GM18907 (cell line): ENCODE measurements around the gene DCST2.
A peak's percentile ranks its signal among the peaks of the same experiment; 100 is the strongest.
"Not testable (repeated sequence)": the region's sequence is repeated elsewhere in the genome, so short reads cannot be mapped to it uniquely, and the experiment has no call there.

Experiments used
- ATAC-seq: cut with Tn5 transposase; IDR thresholded peaks from one replicate; pipeline ENCODE4 v1.9.1; 2021; ENCODE audit warnings: mild to moderate bottlenecking, moderate library complexity; ENCODE audit not compliant: unreplicated experiment

The DCST2 gene

DNA sequence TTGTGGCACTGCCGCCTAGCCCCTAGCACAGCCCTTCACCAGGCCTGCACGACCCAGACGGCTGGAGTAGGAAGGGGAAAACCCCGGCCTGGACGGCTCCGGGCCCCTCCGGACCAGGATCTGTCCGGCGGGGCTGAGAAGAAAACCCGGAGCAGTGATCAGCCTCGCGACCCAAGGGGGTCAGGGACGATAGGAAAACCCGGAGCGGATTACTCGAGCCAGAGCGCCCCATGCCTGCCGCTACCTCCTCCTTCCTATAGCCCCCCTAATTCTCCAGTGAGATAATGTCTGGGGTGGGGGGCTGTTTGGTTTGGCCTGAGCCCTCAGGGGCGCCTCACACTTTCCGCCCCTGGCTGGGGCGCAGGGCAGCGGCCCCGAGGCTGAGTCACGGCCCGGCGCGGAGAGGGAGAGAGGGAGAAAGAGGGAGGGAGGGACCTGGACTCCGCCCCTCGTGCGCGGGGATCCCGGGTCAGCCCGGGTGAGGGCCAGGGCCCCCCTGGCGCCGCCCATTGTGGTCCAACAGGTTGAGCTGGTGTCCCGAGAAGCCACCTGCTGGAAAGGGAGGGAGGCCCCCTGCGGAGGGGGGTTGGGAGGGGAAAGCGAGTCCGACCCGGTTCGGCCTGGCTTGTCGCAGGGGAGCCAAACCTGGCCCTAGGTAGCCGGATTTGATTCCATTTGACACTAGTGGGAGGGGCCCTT, 32.7 kb downstream of the DCST2 start:
- ATAC-seq: peak; percentile 39

DNA sequence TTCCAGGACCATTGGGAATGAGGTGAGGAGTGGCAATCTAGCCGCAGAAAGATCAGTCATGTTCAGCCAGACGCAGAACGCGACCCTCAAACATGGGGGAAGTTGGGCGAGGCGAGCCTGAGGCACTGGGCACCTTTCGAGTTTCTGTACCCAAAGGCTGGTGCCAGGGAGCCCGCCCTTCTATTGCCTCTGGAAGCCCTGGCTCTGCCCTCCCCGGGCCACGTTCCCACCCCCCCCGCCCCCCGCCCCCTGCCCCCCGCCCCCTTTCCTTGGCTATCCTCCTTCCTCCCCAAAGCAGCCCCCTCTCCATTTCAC, 33.2 kb downstream of the DCST2 start:
- no peak for ATAC-seq

DNA sequence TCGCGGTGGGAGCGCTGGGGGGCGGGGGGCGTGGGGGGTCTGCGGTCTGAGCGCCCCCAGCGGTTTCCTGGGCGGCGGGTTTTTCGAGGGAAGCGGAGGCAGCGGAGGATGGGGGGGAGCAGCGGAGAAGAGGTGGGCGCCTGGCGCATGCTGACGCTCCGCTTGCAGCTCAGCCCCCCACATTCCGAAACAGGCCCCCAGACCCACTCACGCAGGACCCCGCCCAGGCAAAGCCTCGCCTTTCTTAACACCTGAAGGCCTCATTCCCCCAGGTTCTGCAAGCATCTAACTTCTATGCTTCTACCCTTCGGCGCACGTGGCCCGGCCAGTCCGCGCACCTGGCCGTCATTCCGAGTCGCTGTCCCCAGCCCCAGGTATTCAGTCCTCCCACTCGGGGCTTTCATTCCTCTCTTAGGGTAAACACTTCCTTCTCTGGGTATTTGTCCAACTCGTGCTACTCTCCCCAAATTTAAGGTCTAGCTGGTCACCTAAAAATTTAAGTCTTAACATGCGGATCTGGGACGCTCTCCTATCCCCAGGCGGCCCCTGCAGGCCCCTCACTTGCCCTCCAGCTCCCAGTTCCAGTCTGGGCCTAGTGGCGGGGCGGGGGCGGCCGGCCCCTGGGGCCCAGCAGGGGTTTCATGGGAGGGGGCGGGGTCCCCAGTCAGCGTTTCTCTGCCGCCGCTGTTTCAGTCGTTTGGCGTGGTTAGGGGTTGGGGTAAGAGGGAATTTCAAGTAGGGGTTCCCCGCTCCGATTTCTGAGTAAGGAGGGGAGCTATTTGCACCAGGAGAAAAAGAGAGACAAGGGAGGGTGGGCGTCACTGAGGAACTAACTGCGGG, 33.8 kb downstream of the DCST2 start:
- ATAC-seq: no peak

DNA sequence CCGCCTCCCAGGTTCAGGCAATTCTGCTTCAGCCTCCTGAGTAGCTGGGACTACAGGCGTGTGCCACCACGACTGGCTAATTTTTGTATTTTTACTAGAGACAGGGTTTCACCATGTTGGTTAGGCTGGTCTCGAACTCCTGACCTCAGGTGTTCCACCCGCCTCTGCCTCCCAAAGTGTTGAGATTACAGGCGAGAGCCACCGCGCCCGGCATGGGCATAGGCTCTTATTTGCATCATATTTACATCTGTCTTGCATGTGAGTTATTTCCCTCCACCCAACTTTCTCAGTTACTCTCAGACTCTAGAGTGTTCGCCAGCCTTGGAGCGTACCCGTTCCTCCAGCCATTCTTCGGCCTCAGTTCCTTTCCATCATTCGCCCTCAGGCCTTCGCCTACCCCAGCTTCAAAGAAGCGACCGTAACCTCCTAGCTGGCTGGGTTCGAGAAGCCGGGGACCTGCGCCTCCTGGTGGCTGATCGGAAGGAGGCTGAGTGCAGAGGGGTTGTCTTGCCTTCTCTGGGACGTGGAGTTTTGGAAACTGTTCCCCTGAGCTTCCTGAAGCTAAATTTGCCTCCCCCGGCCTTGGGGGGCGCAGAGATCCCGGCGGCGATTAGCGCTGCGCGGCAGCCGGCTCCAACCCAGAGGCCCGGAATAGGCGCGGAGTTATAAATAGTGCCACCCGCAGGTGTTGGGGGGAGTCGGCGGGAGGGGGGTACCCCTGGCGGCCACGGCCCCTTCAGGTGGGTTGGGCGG, 34.6 kb downstream of the DCST2 start:
- ATAC-seq: no peak

DNA sequence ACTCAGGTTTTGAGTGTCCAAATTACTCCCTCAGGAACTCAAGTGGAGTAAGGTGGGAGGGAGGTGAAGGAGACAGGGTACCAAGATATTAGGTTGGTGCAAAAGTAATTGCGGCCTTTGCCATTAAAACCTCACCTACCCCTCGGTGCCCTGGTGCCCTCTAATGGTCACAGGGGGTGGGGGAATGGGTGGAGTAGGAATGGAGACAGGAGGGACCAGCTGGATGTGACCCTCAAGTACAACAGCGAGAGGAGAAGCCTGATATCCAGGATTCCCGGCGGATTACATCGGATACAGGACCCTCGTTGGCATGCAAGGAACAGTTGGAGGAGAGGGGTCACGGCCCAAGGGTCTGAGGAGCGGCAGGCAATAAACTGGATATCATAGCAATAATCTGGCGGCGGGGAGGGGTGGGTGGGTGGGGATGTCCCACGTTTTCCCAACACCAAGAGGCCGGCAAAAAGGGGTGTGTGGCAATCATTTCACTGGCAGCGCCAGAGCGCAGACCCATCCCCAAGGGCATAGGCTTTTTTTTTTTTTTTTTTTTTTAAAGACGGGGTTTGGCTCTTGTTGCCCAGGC, 35.3 kb downstream of the DCST2 start:
- ATAC-seq: no peak

DNA sequence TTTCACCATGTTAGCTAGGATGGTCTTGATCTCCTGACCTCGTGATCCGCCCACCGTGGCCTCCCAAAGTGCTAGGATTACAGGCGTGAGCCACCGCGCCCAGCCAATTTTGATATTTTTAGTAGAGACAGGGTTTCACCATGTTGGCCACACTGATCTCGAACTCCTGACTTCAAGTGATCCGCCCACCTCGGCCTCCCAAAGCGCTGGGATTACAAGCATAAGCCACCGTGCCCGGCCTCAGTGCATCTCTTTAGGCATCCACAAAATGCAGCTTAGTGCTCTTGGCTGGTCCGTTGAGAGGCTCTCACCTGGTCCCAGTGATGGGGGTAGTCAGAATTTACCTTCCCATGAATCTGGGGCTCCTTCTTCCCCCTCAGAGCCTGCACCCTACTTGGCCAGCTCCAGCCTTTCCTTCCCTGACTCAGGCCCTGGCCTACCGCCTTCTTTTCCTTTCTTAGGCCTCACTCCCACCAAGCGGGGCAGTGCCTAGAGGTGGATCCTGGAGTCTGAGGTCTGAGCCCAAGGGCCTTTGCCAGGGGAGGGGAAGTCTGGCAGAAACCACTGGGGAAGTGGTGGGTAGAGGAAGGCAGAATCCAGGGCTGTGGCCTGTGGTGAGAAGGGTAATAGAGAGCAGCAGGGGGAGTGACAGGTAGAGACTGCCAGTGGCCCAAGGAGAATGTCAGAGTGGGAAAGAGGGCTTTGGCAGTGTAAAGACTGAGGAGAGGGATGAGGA, 36.4 kb downstream of the DCST2 start:
- ATAC-seq: no peak

DNA sequence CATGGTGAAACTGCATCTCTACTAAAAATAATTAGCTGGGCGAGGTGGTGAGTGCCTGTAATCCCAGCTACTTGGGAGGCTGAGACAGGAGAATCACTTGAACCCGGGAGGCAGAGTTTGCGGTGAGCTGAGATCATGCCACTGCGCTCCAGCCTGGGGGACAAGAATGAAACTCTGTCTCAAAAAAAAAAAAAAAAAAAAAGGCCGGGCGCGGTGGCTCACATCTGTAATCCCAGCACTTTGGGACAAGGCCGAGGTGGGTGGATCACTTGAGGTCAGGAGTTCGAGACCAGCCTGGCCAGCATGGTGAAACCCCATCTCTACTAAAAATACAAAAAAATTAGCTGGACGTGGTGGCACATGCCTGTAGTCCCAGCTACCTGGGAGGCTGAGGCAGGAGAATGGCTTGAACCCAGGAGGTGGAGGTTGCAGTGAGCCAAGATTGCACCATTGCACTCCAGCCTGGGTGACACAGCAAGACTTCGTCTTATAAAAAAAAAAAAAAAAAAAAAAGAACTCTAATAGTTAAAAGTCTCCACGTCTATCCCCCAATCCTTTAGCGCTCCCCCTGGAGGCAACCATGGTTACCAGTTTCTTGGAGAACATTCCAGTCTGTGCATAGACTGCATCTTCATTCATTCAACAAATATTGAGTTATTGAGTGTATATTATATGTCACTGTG, 38.1 kb downstream of the DCST2 start:
- ATAC-seq: not testable (repeated sequence)

DNA sequence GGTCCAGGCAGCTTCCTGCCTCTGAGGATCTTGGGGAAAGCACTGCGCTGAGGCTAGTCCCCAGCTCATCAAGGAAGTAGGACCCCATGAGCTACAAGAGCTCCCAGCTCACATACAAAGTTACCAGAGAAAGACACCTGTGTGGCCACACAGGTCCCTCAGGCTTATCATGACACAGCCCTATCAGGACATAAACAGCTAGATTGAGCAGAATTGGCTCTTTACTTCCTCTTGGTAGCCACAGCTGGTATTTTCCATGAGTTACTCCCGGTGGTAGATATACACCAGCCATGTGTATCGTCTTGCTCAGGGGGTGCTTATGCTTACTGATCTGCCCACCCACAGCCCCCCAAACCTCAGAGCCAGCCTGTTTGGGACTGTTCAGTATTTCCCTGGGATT, 39.0 kb downstream of the DCST2 start:
- no peak for ATAC-seq

DNA sequence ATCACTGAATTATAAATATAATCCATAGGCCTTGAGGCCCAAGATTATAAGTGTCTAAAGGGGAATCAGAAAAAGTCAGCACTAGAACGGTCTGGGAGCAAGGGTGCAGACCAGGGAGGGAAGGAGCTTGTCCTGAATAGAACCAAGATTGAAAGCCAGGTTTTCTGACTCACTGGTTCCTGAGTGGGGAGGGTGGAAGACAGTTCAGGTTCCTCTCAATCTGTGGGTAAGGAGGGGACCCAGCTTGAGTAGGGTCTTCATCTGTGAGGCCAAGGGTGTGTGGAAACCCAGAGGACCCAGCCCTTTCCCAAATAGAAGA, 39.4 kb downstream of the DCST2 start:
- ATAC-seq: no peak

DNA sequence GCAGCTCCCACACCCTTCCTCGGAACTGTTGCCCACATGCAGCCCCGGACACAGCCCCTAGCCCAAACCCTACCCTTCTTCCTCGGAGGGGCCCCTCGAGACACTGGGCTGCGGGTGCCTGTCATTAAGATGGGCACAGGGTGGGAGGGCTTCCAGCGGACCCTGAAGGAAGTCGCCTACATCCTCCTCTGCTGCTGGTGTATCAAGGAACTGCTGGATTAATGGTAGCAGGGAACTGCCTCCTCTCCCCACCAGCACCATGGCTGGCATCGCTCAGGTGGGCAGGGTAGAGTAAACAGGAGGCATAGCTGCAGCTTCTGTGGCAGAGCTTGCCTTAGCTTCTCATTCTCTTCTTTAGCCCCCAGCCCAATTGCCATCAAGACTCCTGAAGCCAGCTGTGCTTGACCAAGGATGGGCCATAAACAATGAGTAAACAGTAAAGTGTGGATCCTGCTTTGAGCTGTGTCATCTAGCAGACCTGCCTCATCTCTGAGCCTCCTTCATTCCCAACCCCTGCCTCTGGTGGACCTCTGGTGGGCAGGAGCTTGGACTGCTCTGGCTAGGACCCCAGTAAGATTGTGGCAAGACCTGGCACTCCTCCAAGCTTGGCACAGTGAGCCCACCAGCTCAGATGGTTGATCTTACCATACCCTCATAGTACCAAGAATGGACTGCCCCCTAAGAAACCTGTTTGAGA, 39.9 kb downstream of the DCST2 start, which contains the start of gene LENEP:
Gene LENEP, plus strand, starts transcription at position 15 of the 697 bp plus-strand sequence. Its CDS starts 22 bp downstream, at position 37.
- ATAC-seq: no peak

DNA sequence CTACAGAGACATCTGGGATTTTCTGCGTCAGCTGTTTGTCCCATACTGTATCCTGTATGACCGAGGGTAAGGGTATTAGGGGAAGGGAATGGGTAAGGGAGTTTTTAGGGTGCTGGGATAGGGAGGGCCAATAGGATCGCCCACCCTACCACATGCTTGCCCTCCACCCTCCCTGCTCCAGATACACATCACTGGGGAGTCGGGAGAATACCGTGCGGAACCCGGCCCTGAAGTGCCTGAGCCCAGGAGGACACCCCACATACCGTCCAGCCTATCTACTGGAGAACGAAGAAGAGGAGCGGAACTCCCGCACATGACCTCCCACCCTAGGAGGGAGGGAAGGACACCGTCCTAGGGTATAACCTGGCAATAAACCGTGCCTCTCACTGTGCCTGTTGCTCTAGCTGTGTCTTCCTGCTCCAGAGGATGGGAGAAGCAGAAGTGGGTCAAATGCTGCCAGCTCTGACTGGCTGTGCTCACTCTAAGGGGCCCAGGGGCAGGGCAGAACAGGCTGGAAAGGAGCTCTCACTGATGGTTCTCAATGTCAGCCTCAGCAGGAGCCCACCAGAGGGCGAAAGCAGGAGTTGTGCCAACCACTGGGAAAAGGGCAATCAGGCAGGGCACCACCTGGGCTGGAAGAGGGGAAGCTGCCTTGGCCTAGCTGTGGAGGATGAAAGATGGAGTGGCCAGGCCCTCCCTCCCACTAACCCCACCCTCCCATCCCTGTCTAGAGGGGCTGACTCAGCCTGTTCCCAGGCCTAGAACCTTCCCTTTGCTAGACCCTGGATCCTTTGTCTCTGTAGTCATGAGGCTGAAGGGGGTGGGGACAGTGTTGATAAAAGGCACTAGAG, 40.6 kb downstream of the DCST2 start:
- no peak for ATAC-seq

DNA sequence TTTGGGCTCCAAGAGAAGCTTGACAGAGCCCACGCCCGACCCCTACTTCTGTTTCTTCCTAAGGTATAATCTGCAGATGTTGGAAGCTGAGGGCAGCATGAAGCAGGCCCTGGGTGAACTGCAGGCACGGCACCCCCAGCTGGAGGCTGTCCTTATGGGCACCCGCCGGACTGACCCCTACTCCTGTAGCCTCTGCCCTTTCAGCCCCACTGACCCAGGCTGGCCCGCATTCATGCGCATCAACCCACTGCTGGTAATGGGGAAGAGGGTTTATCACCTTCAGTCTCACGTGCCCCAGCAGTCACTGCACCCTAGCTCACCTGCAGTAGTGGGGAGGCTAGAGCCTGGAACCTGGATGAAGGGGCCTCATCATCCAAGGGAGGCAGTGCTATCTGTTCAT, 43.3 kb downstream of the DCST2 start:
- ATAC-seq: no peak

DNA sequence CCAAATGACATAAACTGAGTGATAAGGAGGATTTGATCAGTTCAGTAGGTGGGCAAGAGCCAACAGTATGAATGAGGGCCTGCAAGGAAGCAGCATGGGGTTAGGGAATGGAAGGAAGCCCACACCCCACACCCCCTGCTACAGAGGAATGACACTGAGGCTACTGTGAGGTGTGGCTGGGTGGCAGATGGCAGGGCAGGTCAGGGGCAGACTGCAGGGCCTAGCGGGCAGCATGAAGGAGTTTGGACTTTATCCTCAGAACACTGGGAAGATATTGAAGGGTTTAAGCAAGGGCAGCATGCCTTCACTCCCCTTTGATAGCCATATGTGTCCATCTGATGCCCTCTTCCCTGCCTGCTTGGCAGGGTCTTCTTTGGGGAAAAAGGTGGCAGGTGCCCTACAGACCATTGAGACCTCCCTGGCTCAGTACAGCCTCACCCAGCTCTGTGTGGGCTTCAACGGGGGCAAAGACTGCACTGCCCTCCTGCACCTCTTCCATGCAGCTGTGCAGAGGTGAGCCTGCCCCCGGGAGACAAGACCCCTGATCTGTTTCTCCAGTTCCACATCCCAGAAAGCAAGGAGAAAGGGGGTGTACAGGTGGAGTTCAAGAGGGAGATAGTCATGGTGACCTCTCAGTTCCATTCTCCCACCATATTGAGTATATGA, 44.3 kb downstream of the DCST2 start:
- ATAC-seq: no peak

DNA sequence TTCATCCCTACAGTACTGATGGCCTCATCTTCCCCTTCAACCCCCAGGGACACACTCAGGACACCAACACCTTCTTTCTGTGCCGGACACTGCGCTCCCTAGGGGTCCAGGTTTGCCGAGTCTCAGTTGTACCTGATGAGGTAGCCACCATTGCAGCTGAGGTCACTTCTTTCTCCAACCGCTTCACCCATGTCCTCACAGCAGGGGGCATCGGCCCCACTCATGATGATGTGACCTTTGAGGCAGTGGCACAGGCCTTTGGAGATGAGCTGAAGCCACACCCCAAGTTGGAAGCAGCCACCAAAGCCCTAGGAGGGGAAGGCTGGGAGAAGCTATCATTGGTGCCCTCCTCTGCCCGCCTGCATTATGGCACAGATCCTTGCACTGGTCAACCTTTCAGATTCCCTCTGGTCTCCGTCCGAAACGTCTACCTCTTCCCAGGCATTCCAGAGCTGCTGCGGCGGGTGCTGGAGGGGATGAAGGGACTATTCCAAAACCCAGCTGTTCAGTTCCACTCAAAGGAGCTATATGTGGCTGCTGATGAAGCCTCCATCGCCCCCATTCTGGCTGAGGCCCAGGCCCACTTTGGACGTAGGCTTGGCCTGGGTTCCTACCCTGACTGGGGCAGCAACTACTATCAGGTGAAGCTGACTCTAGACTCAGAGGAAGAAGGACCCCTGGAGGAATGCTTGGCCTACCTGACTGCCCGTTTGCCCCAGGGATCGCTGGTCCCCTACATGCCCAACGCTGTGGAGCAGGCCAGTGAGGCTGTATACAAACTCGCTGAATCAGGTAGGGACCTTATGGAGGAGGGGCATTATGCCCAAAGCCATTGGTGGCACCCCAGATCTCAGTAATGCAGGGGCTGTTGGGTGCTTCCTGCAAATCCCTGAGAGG, 45.3 kb downstream of the DCST2 start:
- no peak for ATAC-seq

DNA sequence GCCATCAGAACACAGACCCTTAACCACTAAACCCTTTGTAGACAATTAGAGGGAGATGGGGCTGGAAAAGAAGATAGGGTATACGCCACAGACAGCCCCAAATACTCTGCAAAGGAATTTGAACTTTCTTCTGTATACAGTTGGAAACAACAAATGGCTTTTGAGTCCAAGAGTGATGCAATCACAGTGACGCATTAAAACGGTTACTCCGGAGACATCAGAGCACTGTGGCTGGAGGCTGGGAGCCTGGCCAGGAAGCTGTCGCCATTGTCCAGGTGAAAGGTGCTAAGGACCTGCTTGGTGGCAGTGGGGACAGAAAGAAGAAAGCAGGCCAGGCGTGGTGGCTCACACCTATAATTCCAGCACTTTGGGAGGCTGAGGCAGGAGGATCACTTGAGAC, 46.3 kb downstream of the DCST2 start:
- ATAC-seq: no peak

DNA sequence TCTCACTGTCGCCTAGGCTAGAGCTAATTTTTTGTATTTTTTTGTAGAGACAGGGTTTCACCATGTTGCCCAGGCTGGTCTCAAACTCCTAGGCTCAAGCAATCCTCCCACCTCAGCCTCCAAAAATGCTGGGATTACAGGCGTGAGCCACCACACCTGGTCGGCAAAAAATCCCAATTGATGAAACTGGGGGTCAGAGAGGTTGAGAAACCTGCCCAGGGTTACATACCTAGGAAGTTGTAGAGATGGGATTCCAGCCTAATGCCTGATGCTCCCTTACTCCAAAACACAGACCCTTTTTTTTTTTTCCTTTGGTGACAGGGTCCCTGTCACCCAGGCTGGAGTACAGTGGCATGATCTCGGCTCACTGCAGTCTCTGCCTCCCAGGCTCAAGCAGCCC, 46.8 kb downstream of the DCST2 start:
- not testable (repeated sequence) for ATAC-seq

DNA sequence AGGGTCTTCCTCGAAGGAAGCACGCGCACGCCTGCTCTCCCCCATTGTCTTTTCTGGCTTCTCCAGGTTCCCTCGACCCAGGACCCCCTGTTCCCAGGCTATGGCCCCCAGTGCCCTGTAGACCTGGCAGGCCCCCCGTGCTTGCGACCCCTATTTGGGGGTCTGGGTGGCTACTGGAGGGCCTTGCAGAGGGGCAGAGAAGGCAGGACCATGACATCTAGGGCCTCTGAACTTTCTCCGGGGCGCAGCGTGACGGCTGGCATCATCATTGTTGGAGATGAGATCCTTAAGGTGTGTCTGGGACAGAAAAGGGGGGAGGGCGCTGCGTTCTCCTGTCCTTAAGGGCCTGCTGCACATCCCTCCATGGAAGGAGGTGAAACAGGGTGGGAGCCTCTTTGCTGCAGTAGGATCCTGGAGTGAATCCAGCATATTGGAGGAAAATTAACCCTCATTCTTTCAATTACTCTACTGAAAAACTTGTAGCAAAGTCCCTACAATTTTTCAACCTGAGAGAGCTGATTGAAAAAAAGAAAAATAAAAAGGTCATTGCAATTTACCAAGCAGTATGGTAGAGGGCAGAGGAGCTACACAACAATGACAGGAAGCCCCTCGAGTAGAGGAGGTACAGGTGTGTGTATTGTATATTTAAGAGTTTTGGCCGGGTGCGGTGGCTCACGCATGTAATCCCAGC, 49.7 kb downstream of the DCST2 start:
- no peak for ATAC-seq
